Epidermal melanocyte (primary cell): Measurements from ENCODE around the gene MYCBPAP.

ENCODE experiments used
- DNase-seq: peaks from one replicate; pipeline ENCODE4 v3.0.0; 2011; ENCODE audit warnings: low spot score; ENCODE audit not compliant: insufficient read length

The MYCBPAP gene

GRCh38 chr17:50484386-50485155 is 23.7 kb upstream of the MYCBPAP start:
- no peak for DNase-seq

GRCh38 chr17:50487213-50488096 is 20.8 kb upstream of the MYCBPAP start:
- DNase-seq: no peak

- DNase-seq: no peak
These were observed 19.4 kb upstream of the MYCBPAP start for GRCh38 chr17:50488880-50489279.

- DNase-seq: no peak
These were observed 16.7 kb upstream of the MYCBPAP start for GRCh38 chr17:50491505-50491904.

- no peak for DNase-seq
These were observed 16.0 kb upstream of the MYCBPAP start for GRCh38 chr17:50492214-50492613.

- DNase-seq: no peak
These were observed 14.5 kb upstream of the MYCBPAP start for GRCh38 chr17:50493744-50494143.

- DNase-seq: no peak
These were observed 12.9 kb upstream of the MYCBPAP start for GRCh38 chr17:50495217-50495823.

GRCh38 chr17:50495918-50496317 is 12.3 kb upstream of the MYCBPAP start:
- no peak for DNase-seq

- no peak for DNase-seq
These were observed 10.0 kb upstream of the MYCBPAP start for GRCh38 chr17:50498021-50498874.

GRCh38 chr17:50499270-50499669 is 9.0 kb upstream of the MYCBPAP start:
- no peak for DNase-seq

- no peak for DNase-seq
These were observed 8.5 kb upstream of the MYCBPAP start for GRCh38 chr17:50499721-50500120.

- DNase-seq: no peak
These were observed 7.2 kb upstream of the MYCBPAP start for GRCh38 chr17:50501054-50501453.

- no peak for DNase-seq
These were observed 5.8 kb upstream of the MYCBPAP start for GRCh38 chr17:50502301-50502990.

GRCh38 chr17:50505591-50506130 is 2.6 kb upstream of the MYCBPAP start:
- no peak for DNase-seq

GRCh38 chr17:50506298-50506697 is 1.9 kb upstream of the MYCBPAP start:
- no peak for DNase-seq

- no peak for DNase-seq
These were observed 578 bp downstream of the MYCBPAP start for GRCh38 chr17:50508573-50509460.

GRCh38 chr17:50511058-50511457 is 2.8 kb downstream of the MYCBPAP start:
- DNase-seq: no peak

- no peak for DNase-seq
These were observed 5.3 kb downstream of the MYCBPAP start for GRCh38 chr17:50513495-50513894.

GRCh38 chr17:50514388-50514787 is 6.1 kb downstream of the MYCBPAP start:
- DNase-seq: peak; percentile 4
